ENCODE data around the gene ACKR3.

Gene ACKR3

GRCh38 chr2:236569573-236569973 lies at the start of gene ACKR3:
ACKR3 (plus strand) TSS chr2:236569825; CDS start chr2:236580466, 10,641 bp downstream.
- peak; percentile 85 for DNase-seq (ENCODE audit: low spot score)

GRCh38 chr2:236521556-236521955 lies 48.1 kb upstream of the ACKR3 start:
- no peak for DNase-seq (ENCODE audit: low spot score)

GRCh38 chr2:236523249-236523648 lies 46.4 kb upstream of the ACKR3 start:
- DNase-seq (ENCODE audit: low spot score), result no peak

GRCh38 chr2:236525411-236525997 lies 44.1 kb upstream of the ACKR3 start:
- DNase-seq (ENCODE audit: low spot score), result no peak

- no peak for DNase-seq (ENCODE audit: low spot score)
These were observed 43.0 kb upstream of the ACKR3 start for GRCh38 chr2:236526455-236527158.

- DNase-seq (ENCODE audit: low spot score), result no peak
These were observed 42.4 kb upstream of the ACKR3 start for GRCh38 chr2:236527159-236527630.

GRCh38 chr2:236529606-236530005 lies 40.0 kb upstream of the ACKR3 start:
- no peak for DNase-seq (ENCODE audit: low spot score)

- DNase-seq (ENCODE audit: low spot score), result no peak
These were observed 39.1 kb upstream of the ACKR3 start for GRCh38 chr2:236530512-236530911.

GRCh38 chr2:236531195-236531594 lies 38.4 kb upstream of the ACKR3 start:
- no peak for DNase-seq (ENCODE audit: low spot score)

GRCh38 chr2:236531996-236532395 lies 37.6 kb upstream of the ACKR3 start:
- DNase-seq (ENCODE audit: low spot score), result no peak

GRCh38 chr2:236533343-236533742 lies 36.3 kb upstream of the ACKR3 start:
- no peak for DNase-seq (ENCODE audit: low spot score)

- no peak for DNase-seq (ENCODE audit: low spot score)
These were observed 34.6 kb upstream of the ACKR3 start for GRCh38 chr2:236535024-236535423.

- no peak for DNase-seq (ENCODE audit: low spot score)
These were observed 32.8 kb upstream of the ACKR3 start for GRCh38 chr2:236536727-236537398.

GRCh38 chr2:236538242-236538641 lies 31.4 kb upstream of the ACKR3 start:
- DNase-seq (ENCODE audit: low spot score), result no peak

- no peak for DNase-seq (ENCODE audit: low spot score)
These were observed 28.5 kb upstream of the ACKR3 start for GRCh38 chr2:236541008-236541562.

- no peak for DNase-seq (ENCODE audit: low spot score)
These were observed 25.3 kb upstream of the ACKR3 start for GRCh38 chr2:236544362-236544761.

- DNase-seq (ENCODE audit: low spot score), result peak; percentile 88
These were observed 24.4 kb upstream of the ACKR3 start for GRCh38 chr2:236545248-236545658.

GRCh38 chr2:236545814-236546480 lies 23.7 kb upstream of the ACKR3 start:
- peak; percentile 60 for DNase-seq (ENCODE audit: low spot score)

- DNase-seq (ENCODE audit: low spot score), result peak; percentile 20
These were observed 23.0 kb upstream of the ACKR3 start for GRCh38 chr2:236546561-236547002.

GRCh38 chr2:236547725-236548124 lies 21.9 kb upstream of the ACKR3 start:
- DNase-seq (ENCODE audit: low spot score), result no peak

GRCh38 chr2:236548179-236548921 lies 21.3 kb upstream of the ACKR3 start:
- DNase-seq (ENCODE audit: low spot score), result no peak

Measured in germinal center (tissue), 1 donor.